SU-DHL-6 (cell line): ENCODE measurements around the gene ANKRD36.
"Not testable (repeated sequence)": the region's sequence is repeated elsewhere in the genome, so short reads cannot be mapped to it uniquely, and the experiment has no call there.

ENCODE experiments used
- CTCF ChIP-seq: fragments of 200-600 bp; sonication (generic); IDR thresholded peaks from one replicate; pipeline ENCODE4 v1.5.1; 2017; ENCODE audit warnings: antibody characterized with exemption, mild to moderate bottlenecking, low read length, moderate library complexity; ENCODE audit not compliant: insufficient read depth, poor library complexity, severe bottlenecking
- EZH2phosphoT487 ChIP-seq: fragments of 200-600 bp; sonication (generic), shearing (Covaris generic); conservative IDR thresholded peaks from 2 replicates; pipeline ENCODE4 v1.6.1; 2018; ENCODE audit warnings: mild to moderate bottlenecking, antibody characterized with exemption, low read length, moderate library complexity, mixed read lengths

- not testable (repeated sequence) for TF ChIP-seq CTCF, EZH2phosphoT487
Measured at GRCh38 chr2:97168583-97168982, 55.6 kb downstream of the ANKRD36 start.
